ENCODE measurements around the gene CMTM4. TPM values are rescaled to one million over a fixed set of nuclear protein-coding genes. Genes with fewer than 3 reads are reported as not detected.

CMTM4 gene
- polyA plus RNA-seq, 1 experiment, result 28.0 TPM

DNA sequence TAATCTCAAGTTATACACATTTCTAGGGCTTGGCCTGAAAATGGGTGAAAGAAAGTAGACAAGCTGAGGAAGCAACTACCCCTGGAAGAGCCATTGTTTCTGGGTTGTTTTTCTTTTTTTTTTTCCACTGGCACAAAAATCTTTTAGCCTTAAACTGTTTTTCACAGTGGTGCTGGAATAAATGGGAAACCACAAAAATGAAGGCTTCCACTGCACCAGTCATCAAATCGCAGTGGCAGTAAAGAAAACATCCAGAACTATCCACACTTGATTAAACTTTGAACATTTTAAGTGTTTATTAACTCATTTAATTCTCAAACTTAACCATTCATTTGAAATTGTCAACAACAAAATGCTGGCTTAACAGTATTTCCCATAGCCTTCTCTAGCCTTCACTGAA lies 14.3 kb downstream of the CMTM4 start:
- CTCF ChIA-PET, result interaction anchor here (1.3 to 1.9 kb wide), 3 partner anchors 19 to 58 kb away, joined by 3 to 6 read pairs (median 5); no protein-coding TSS in a partner anchor

DNA sequence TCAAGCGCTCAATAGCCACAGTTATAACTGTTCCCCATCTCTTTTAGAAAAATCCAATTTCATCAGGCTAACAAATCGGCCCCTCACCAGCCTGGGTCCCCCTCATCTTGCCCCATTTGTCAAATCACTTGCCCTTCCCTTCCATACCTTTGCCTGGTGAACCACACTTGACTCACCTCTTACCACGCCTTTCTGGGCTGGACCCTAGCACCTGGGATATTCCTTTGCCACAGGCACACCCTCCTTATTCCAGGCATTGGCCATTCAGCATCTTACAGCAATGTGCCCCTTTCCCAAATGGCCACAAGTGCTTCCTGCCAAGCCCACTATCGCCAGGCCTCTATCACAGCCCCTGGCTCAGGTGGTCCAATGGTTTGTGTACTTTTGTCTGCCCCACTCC lies 14.9 kb downstream of the CMTM4 start:
- Histone ChIP-seq H3K27me3 (ENCODE audit: control insufficient read depth, insufficient read depth, low read length) (no peaks in the 10 kb centered on the region), H3K36me3 (ENCODE audit: control insufficient read depth, insufficient read depth, low read length) (no peaks in the 10 kb centered on the region), H3K4me3 (ENCODE audit: low read depth, low read length) (no peak overlapping the region)
- DNase-seq (ENCODE audit: low read depth), result no peak
- ChIA-PET POLR2A (no interaction called here), CTCF (interaction anchor here (1.9 kb wide), 2 partner anchors 20 kb away, joined by 5 to 6 read pairs; no protein-coding TSS in a partner anchor)
- no peak for TF ChIP-seq CTCF (IDR thresholded peaks at IDR 0.05; ENCODE audit: insufficient read depth, low read depth, low read length)

More for the DNA sequence above, 14.3 kb downstream of the CMTM4 start:
- H3K27me3 ChIP-seq (ENCODE audit: control insufficient read depth, insufficient read depth, low read length), result no peaks in the 10 kb centered on the region
- no peak for TF ChIP-seq CTCF (IDR thresholded peaks at IDR 0.05; ENCODE audit: insufficient read depth, low read depth, low read length)
- no peak overlapping the region for H3K4me3 ChIP-seq (ENCODE audit: low read depth, low read length)
- DNase-seq (ENCODE audit: low read depth), result no peak
- H3K36me3 ChIP-seq (ENCODE audit: control insufficient read depth, insufficient read depth, low read length), result no peaks in the 10 kb centered on the region
- POLR2A ChIA-PET, result no interaction called here

- POLR2A ChIA-PET, result interaction anchor here (0.5 kb wide), 1 partner anchor 9 kb away, joined by 8 read pairs; no protein-coding TSS in a partner anchor
- no peak for TF ChIP-seq CTCF (IDR thresholded peaks at IDR 0.05; ENCODE audit: insufficient read depth, low read depth, low read length)
- Histone ChIP-seq H3K27me3 (ENCODE audit: control insufficient read depth, insufficient read depth, low read length) (no peaks in the 10 kb centered on the region), H3K4me3 (ENCODE audit: low read depth, low read length) (no peak overlapping the region), H3K36me3 (ENCODE audit: control insufficient read depth, insufficient read depth, low read length) (no peaks in the 10 kb centered on the region)
- DNase-seq (ENCODE audit: low read depth), result no peak
- CTCF ChIA-PET, result interaction anchor here (0.8 kb wide), 1 partner anchor 16 kb away, joined by 5 read pairs; no protein-coding TSS in a partner anchor
Measured at GRCh38 chr16:66678337-66678736, 18.2 kb downstream of the CMTM4 start.

DNA sequence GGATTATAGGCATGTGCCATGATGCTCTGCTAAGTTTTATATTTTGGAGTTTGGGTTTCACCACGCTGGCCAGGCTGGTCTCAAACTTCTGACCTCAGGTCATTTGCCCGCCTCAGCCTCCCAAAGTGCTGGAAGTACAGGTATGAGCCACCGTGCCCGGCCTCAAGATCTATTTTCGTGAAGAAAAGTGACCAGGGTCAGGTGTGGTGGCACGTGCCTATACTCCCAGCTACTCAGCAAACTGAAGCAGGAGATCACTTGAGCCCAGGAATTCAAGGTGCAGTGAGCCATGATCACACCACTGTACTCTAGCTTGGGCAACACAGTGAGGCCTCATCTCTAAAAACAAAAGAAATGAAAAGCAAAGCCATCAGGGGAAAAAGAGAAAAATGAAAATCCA lies 18.7 kb downstream of the CMTM4 start:
- CTCF ChIA-PET, result interaction anchor here (0.8 kb wide), 1 partner anchor 16 kb away, joined by 5 read pairs; no protein-coding TSS in a partner anchor
- no peaks in the 10 kb centered on the region for H3K27me3 ChIP-seq (ENCODE audit: control insufficient read depth, insufficient read depth, low read length)
- no peak for DNase-seq (ENCODE audit: low read depth)
- H3K36me3 ChIP-seq (ENCODE audit: control insufficient read depth, insufficient read depth, low read length), result no peaks in the 10 kb centered on the region
- no peak overlapping the region for H3K4me3 ChIP-seq (ENCODE audit: low read depth, low read length)
- TF ChIP-seq CTCF (IDR thresholded peaks at IDR 0.05; ENCODE audit: insufficient read depth, low read depth, low read length), result no peak
- POLR2A ChIA-PET, result interaction anchor here (0.5 kb wide), 1 partner anchor 9 kb away, joined by 8 read pairs; no protein-coding TSS in a partner anchor

DNA sequence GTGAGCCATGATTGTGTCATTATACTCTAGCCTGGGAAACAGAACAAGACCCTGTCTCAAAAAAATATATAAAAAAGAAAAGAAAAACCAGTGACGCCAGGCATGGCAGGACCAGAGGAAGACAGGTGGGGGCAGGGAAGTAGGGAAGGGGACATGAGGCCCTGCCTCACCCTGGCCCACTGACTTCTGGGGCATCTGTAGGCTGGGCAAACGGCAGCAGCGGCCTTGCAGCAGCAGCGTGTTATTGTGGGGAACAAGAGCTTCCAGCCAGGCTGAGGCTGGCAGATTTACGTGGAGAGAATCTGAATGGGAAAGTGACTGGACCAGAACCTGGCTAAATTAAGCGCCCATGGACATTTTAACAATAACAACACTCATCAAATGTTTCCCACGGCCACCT lies 19.4 kb downstream of the CMTM4 start:
- H3K4me3 ChIP-seq (ENCODE audit: low read depth, low read length), result no peak overlapping the region
- ChIA-PET CTCF (no interaction called here), POLR2A (no interaction called here)
- no peak for DNase-seq (ENCODE audit: low read depth)
- no peaks in the 10 kb centered on the region for H3K36me3 ChIP-seq (ENCODE audit: control insufficient read depth, insufficient read depth, low read length)
- TF ChIP-seq CTCF (IDR thresholded peaks at IDR 0.05; ENCODE audit: insufficient read depth, low read depth, low read length), result no peak
- no peaks in the 10 kb centered on the region for H3K27me3 ChIP-seq (ENCODE audit: control insufficient read depth, insufficient read depth, low read length)
